Right atrium auricular region (tissue), 2 donors: ENCODE data around the gene PYGO1. TPM values are rescaled to one million over a fixed set of nuclear protein-coding genes. Genes with fewer than 3 reads are reported as not detected.
"Not testable (repeated sequence)": the region's sequence is repeated elsewhere in the genome, so short reads cannot be mapped to it uniquely, and the experiment has no call there.

Source experiments
- DNase-seq: peaks from one replicate; pipeline ENCODE4 v3.0.0-alpha.2; 2019; ENCODE audit warnings: low spot score
- H3K27ac ChIP-seq, 2 donors: fragments of 200-600 bp; sonication (generic); 1 replicate in 1 of 2; 2 replicates in 1 of 2; pipeline ENCODE4 v1.5.1; 2016 to 2019
- H3K27me3 ChIP-seq, 2 donors: fragments of 200-600 bp; sonication (generic); one replicate each; pipeline versions ENCODE4 v1.5.1 to v1.6.0; 2017 to 2019
- H3K36me3 ChIP-seq: fragments of 200-600 bp; sonication (generic); one replicate; pipeline ENCODE4 v1.5.1; 2016
- H3K4me1 ChIP-seq, 2 donors: fragments of 200-600 bp; sonication (generic); one replicate each; pipeline versions ENCODE4 v1.5.1 to v1.6.0; 2017 to 2019
- H3K4me3 ChIP-seq, 2 donors: fragments of 200-600 bp; sonication (generic); 1 replicate in 1 of 2; 2 replicates in 1 of 2; pipeline ENCODE4 v1.5.1; 2017 to 2019; ENCODE audit warnings: mild to moderate bottlenecking in 1 of 2, moderate library complexity in 1 of 2
- H3K9me3 ChIP-seq, 2 donors: fragments of 200-600 bp; sonication (generic); one replicate each; pipeline ENCODE4 v1.5.1; 2019
- total RNA-seq, 2 donors: library from RNA; depleted of rRNA; stranded (reverse); fragments of >200 nt; gene quantifications; one replicate each; pipeline ENCODE4 v1.1.0, GENCODE V29; 2016
- TF ChIP-seq, protein P1 (sequence below), 2 donors: fragments of 200-600 bp; sonication (generic); IDR thresholded peaks; one replicate each; pipeline ENCODE4 v1.5.1; 2019; ENCODE audit warnings: antibody characterized with exemption in 2 of 2

The PYGO1 gene
- total RNA-seq, 2 donors from 2014 or later: 4.3 to 6.3 TPM

- Histone ChIP-seq H3K27me3 (no peaks in the 10 kb centered on the region), H3K4me3 (no peak overlapping the region), H3K36me3 (no peaks in the 10 kb centered on the region), H3K4me1 (no peaks in the 10 kb centered on the region), H3K9me3 (peaks cover 0 to 6% of the 10 kb centered on the region in 2 donors), H3K27ac (no peak overlapping the region)
- TF ChIP-seq, protein P1, sequence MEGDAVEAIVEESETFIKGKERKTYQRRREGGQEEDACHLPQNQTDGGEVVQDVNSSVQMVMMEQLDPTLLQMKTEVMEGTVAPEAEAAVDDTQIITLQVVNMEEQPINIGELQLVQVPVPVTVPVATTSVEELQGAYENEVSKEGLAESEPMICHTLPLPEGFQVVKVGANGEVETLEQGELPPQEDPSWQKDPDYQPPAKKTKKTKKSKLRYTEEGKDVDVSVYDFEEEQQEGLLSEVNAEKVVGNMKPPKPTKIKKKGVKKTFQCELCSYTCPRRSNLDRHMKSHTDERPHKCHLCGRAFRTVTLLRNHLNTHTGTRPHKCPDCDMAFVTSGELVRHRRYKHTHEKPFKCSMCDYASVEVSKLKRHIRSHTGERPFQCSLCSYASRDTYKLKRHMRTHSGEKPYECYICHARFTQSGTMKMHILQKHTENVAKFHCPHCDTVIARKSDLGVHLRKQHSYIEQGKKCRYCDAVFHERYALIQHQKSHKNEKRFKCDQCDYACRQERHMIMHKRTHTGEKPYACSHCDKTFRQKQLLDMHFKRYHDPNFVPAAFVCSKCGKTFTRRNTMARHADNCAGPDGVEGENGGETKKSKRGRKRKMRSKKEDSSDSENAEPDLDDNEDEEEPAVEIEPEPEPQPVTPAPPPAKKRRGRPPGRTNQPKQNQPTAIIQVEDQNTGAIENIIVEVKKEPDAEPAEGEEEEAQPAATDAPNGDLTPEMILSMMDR (IDR thresholded peaks at IDR 0.05): no peak
- DNase-seq: no peak
Measured at GRCh38 chr15:55601374-55601773, 13.2 kb upstream of the PYGO1 start.

- Histone ChIP-seq H3K4me3 (no peak overlapping the region), H3K27ac (no peak overlapping the region), H3K36me3 (no peaks in the 10 kb centered on the region), H3K4me1 (no peaks in the 10 kb centered on the region), H3K27me3 (no peaks in the 10 kb centered on the region), H3K9me3 (no peaks in the 10 kb centered on the region)
- TF ChIP-seq, protein P1 (IDR thresholded peaks at IDR 0.05): no peak
- no peak for DNase-seq
Measured at GRCh38 chr15:55599439-55599838, 11.3 kb upstream of the PYGO1 start.

- H3K36me3 ChIP-seq, H3K27ac ChIP-seq, H3K27me3 ChIP-seq, H3K4me3 ChIP-seq, H3K9me3 ChIP-seq, DNase-seq, H3K4me1 ChIP-seq: not testable (repeated sequence)
Measured at GRCh38 chr15:55593019-55593418, 4.9 kb upstream of the PYGO1 start.

DNA sequence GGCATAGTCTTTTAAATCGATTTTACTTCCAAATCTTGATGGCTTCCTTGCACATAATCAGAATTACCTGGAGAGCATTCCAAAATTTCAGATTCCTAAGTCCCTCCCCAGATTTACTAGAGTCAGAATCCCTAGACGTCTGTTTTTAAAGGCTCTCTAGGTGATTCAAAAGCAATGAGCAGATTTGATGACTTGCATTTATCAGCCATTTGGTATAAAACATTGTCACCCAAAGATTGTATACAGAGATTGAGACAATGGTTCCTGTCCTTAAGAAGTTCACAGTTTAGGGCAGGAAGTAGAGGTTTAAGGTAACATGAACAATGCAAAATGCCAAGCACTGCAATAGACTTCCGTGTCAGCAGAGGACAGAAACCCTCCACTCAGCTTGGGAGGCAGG, 2.6 kb upstream of the PYGO1 start:
- H3K36me3 ChIP-seq: no peaks in the 10 kb centered on the region
- H3K9me3 ChIP-seq: no peaks in the 10 kb centered on the region
- DNase-seq: no peak
- no peak overlapping the region for H3K4me3 ChIP-seq
- H3K27me3 ChIP-seq: no peaks in the 10 kb centered on the region
- no peak overlapping the region for H3K27ac ChIP-seq
- TF ChIP-seq, protein P1 (IDR thresholded peaks at IDR 0.05): no peak
- H3K4me1 ChIP-seq: peaks cover 0 to 9% of the 10 kb centered on the region in 2 donors

DNA sequence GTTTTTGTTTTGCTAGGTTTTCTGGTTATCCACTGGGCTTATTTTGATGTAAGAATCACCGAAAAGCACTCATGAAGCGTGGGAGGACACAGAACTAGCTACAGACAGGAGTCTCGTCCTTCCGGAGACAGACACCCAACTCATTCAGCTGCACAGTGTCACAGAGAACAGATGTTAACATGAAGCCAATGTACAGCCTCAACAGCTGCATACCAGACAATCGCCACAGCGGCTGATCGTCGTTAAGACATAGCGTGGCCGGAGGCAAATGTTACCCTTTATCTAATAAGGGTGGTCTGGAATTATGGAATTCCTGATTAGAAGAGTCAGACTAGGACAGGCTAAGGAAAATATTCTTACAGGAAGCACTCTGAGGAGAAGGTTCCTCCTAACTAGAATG, 1.1 kb upstream of the PYGO1 start:
- TF ChIP-seq, protein P1 (IDR thresholded peaks at IDR 0.05): no peak

DNA sequence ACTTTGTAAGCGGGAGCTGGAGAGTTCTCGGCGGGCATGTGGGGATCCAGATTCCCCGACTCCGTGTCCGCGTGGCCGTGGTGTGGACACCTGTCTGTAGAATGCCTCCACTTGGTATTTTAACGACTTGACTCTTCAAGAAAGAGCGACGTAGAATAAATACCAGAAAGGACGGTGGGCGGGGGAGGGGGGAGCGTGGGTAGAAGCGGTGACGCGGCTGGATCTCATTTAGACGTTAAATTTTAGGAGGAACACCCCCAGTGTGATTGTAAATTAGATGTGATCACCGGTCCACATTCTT, 620 bp upstream of the PYGO1 start:
- DNase-seq: no peak
- Histone ChIP-seq H3K4me1 (peaks cover 0 to 9% of the 10 kb centered on the region in 2 donors), H3K36me3 (no peaks in the 10 kb centered on the region), H3K27ac (peak overlapping the region; percentile 48 to 63), H3K9me3 (no peaks in the 10 kb centered on the region), H3K4me3 (peak overlapping the region; percentile 56 to 69), H3K27me3 (no peaks in the 10 kb centered on the region)
- TF ChIP-seq, protein P1 (IDR thresholded peaks at IDR 0.05): no peak

More for the DNA sequence above, 1.1 kb upstream of the PYGO1 start:
- Histone ChIP-seq H3K9me3 (no peaks in the 10 kb centered on the region), H3K27me3 (no peaks in the 10 kb centered on the region), H3K4me1 (peaks cover 0 to 9% of the 10 kb centered on the region in 2 donors), H3K4me3 (no peak overlapping the region), H3K36me3 (no peaks in the 10 kb centered on the region), H3K27ac (no peak overlapping the region)
- no peak for DNase-seq
